HL-60/S4 treated with phorbol 12-myristate 13-acetate at 8.2 ng/mL for 4 days and 3 days (cell line): ENCODE measurements around the gene CLDN5.

ENCODE experiments used
- in situ Hi-C: fragments of 300-500 bp; cut with MboI; formaldehyde crosslinking; loops from 2 replicates; pipeline ENCODE4 v1.15.0; 2022; ENCODE audit warnings: low sequenced_read_pairs

The CLDN5 gene

DNA sequence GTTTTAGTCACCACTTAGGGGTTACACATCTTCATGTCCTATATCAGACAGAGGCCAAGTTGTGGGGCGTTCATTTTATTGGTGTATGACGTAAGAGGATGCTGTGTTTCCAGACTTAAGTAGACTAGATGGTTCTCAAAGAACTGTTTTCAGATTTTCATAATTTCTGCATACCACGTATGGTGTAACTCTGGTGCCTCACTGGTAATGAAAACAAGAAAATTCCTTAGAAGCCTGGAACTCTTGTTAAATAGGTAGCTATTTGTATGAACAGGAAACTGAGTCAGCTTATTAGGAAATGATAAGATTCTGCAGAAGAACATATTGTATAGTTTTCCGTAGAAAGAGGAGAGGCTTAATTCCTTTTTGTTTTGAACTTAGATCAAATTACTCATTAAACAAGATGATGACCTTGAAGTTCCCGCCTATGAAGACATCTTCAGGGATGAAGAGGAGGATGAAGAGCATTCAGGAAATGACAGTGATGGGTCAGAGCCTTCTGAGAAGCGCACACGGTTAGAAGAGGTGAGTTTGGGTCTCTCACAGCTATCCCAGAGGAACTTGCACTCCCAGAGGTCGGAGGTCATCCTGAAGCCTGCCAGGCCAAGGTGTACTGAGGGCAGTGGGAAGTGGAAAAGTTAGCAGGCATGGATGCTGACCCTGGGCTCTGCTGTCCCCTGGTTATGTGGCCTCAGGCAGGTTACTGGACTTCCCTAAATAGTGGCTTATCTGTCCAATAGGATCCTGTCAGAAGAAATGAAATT is 40.5 kb downstream of the CLDN5 start:
- in situ Hi-C loops = no loop called here

DNA sequence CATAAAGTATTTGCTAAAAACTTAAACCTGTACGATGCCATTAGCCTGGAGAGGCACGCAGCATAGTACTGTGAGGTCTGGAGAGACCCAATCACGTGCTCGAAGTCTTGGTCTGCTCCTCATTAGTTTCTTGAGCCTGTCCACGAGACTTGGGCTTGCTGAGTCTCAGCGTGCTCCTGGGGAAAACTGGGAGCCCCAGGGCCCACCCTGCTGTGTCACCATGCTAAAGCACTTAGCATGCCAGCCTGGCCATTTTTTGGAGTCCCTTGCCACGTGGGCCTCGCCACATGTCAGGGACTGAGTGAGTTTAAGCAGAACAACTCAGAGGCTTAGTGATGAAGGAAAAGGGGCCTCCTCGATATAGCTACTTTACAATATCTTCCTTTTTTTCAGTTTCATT is 41.9 kb downstream of the CLDN5 start:
- in situ Hi-C loops = no loop called here

- in situ Hi-C loops = no loop called here
Measured at GRCh38 chr22:19480789-19481188, 43.4 kb downstream of the CLDN5 start.

GRCh38 chr22:19480173-19480568 is 44.0 kb downstream of the CLDN5 start:
- in situ Hi-C loops = no loop called here

GRCh38 chr22:19479355-19480172 is 44.6 kb downstream of the CLDN5 start, which contains the start of gene CDC45:
CDC45 (plus strand) TSS chr22:19479920; CDS start chr22:19479969, 49 bp downstream.
- in situ Hi-C loops = no loop called here

- in situ Hi-C loops = no loop called here
Measured at GRCh38 chr22:19478901-19479354, 45.3 kb downstream of the CLDN5 start, which contains the start of gene UFD1. UFD1 (minus strand) TSS chr22:19479193; CDS start chr22:19479085, 108 bp downstream.

DNA sequence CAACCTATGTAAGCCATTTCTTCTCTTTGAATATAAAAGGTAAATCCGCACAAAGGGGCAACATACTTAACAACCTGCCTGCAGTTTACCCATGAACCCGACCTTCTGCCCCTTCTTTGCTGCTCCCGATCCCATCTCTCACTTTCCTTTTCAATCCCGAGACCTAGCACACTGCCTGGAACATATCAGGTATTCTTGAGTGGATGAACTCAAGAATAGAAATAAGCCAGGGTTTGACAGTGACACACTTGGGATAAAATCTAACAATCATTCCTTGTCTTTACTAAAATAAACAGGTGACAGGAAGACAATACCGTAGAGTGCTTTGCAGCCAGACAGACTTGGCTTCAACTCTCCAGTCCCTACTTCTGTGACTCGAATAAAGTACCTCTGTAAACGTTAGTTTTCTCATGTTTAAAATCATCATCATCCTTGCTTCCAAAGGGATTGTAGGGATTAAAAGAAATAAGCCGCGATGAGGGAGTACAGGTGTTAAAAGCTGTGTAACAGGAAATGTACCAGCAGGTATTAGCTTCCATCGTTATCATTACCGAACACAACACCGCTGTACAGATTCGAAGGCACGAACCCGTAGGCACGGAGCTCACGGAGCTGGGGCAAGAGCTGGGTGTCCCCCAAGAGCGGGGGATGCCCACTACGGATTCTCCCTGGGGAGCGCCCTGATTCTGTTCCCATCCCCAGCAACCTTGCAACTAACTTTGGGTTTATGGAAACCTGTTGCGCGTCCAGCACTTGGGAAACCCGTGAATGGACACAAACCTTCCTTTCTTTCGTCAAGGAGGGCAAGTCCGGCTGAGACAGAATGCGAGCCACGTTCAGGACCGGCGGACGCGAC is 45.9 kb downstream of the CLDN5 start:
- in situ Hi-C loops = no loop called here

GRCh38 chr22:19477321-19478044 is 46.7 kb downstream of the CLDN5 start:
- in situ Hi-C loops = no loop called here

GRCh38 chr22:19476023-19476422 is 48.2 kb downstream of the CLDN5 start:
- in situ Hi-C loops = no loop called here

DNA sequence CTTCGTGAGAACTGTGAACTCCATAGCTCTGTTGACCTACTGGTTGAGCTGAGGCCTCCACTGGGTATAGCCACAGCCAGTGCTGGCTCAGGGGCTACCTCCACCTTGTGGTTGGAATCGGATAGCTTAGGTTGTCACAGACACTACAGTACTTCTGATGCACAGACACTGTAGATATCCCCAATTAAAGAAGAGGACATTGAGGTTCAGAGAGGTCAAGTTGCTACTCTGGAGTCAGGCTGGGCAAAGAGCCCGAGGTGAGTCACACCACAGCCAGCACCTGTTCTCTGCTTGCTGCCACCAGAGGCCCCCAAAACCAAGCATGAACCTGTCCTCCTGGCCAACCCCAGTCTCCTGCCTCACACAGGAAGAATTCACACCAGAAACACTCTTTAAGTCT is 50.6 kb downstream of the CLDN5 start:
- in situ Hi-C loops = no loop called here
